ENCODE data around the gene ELMO3.

GRCh38 chr16:67185651-67186134, 13.2 kb upstream of the ELMO3 start:
- peak in 1 of 6 experiments; percentile 11 for TF ChIP-seq CTCF (IDR thresholded peaks at IDR 0.05)
- TF ChIP-seq POLR2A (IDR thresholded peaks at IDR 0.05), result peak in 1 of 4 donors; percentile 15

Measured in upper lobe of left lung (tissue), 4 donors.